ENCODE results near the gene TAL2. TPM values are rescaled to one million over a fixed set of nuclear protein-coding genes. Genes with fewer than 3 reads are reported as not detected.
"Not testable (repeated sequence)": the region's sequence is repeated elsewhere in the genome, so short reads cannot be mapped to it uniquely, and the experiment has no call there.

The TAL2 gene
- total RNA-seq, 4 donors from 2014 or later: 1.1 TPM; not detected in 3

GRCh38 chr9:105701145-105701544 is 38.9 kb downstream of the TAL2 start:
- DNase-seq (ENCODE audit: low spot score) (no peak), ATAC-seq (ENCODE audit: low FRiP score) (no peak)
- TF ChIP-seq CTCF (IDR thresholded peaks at IDR 0.05): no peak

GRCh38 chr9:105702207-105702606 is 40.0 kb downstream of the TAL2 start:
- TF ChIP-seq CTCF (IDR thresholded peaks at IDR 0.05): no peak
- DNase-seq (ENCODE audit: low spot score) (no peak), ATAC-seq (ENCODE audit: low FRiP score) (no peak)

- not testable (repeated sequence) for ATAC-seq (ENCODE audit: low FRiP score); DNase-seq (ENCODE audit: low spot score)
Observed at GRCh38 chr9:105703638-105704037, 41.4 kb downstream of the TAL2 start.

GRCh38 chr9:105706156-105706555 is 43.9 kb downstream of the TAL2 start:
- no peak for ATAC-seq (ENCODE audit: low FRiP score)
- no peak for DNase-seq (ENCODE audit: low spot score)
- TF ChIP-seq CTCF (IDR thresholded peaks at IDR 0.05): no peak

GRCh38 chr9:105708405-105708804 is 46.1 kb downstream of the TAL2 start:
- DNase-seq (ENCODE audit: low spot score): no peak
- TF ChIP-seq CTCF (IDR thresholded peaks at IDR 0.05): no peak
- ATAC-seq (ENCODE audit: low FRiP score): no peak

- DNase-seq (ENCODE audit: low spot score): no peak
- no peak for TF ChIP-seq CTCF (IDR thresholded peaks at IDR 0.05)
- no peak for ATAC-seq (ENCODE audit: low FRiP score)
Observed at GRCh38 chr9:105710638-105711037, 48.4 kb downstream of the TAL2 start.

GRCh38 chr9:105711867-105712266 is 49.6 kb downstream of the TAL2 start:
- no peak for TF ChIP-seq CTCF (IDR thresholded peaks at IDR 0.05)
- no peak for ATAC-seq (ENCODE audit: low FRiP score)

GRCh38 chr9:105712297-105712696 is 50.0 kb downstream of the TAL2 start:
- DNase-seq (ENCODE audit: low spot score): no peak
- no peak for ATAC-seq (ENCODE audit: low FRiP score)
- TF ChIP-seq CTCF (IDR thresholded peaks at IDR 0.05): no peak

More at GRCh38 chr9:105711867-105712266, 49.6 kb downstream of the TAL2 start:
- DNase-seq (ENCODE audit: low spot score): no peak
